OCI-LY7 (cell line): ENCODE measurements around the gene PRRG4. TPM values are rescaled to one million over a fixed set of nuclear protein-coding genes. Genes with fewer than 3 reads are reported as not detected.

Experiments
- BruUV-seq: library from RNA; stranded (reverse); fragments of 400-500 nt; replicated peaks from 2 replicates; lab custom pipeline; 2021; lab: Mats Ljungman, UMichigan
- CTCF ChIA-PET: fragments of 300-600 bp; sonication (Branson Sonifier 250); formaldehyde crosslinking; loops from one replicate; lab custom pipeline; 2022; ENCODE audit warnings: antibody characterized with exemption; ENCODE audit not compliant: unreplicated experiment; lab: Charles Lee
- POLR2A ChIA-PET: fragments of 300-600 bp; sonication (Branson Sonifier 250); formaldehyde crosslinking; loops from one replicate; lab custom pipeline; 2022; ENCODE audit warnings: antibody characterized with exemption; lab: Charles Lee
- DNase-seq: peaks from one replicate; pipeline ENCODE4 v3.0.0-alpha.2; 2015; ENCODE audit warnings: low spot score
- H2AFZ ChIP-seq: fragments of 200-600 bp; sonication (generic), shearing (Covaris generic); 2 replicates; pipeline ENCODE4 v1.6.1; 2014; ENCODE audit warnings: mild to moderate bottlenecking, antibody characterized with exemption, low read length, moderate library complexity
- H3K27ac ChIP-seq: fragments of 200-600 bp; sonication (generic); 2 replicates; pipeline ENCODE4 v1.5.1; 2014; ENCODE audit warnings: mixed run types, low read depth, mild to moderate bottlenecking, moderate library complexity, low read length, inconsistent platforms; ENCODE audit not compliant: poor library complexity, severe bottlenecking
- H3K36me3 ChIP-seq: fragments of 200-600 bp; sonication (generic); 2 replicates; pipeline ENCODE4 v1.6.1; 2014; ENCODE audit warnings: mild to moderate bottlenecking, antibody characterized with exemption, low read length, moderate library complexity, mixed read lengths; ENCODE audit not compliant: insufficient read depth
- H3K4me1 ChIP-seq: fragments of 200-600 bp; sonication (generic); 2 replicates; pipeline ENCODE4 v1.5.1; 2014; ENCODE audit warnings: mild to moderate bottlenecking, low read length; ENCODE audit not compliant: insufficient read depth, poor library complexity, severe bottlenecking
- H3K4me2 ChIP-seq: fragments of 200-600 bp; sonication (generic); 2 replicates; pipeline ENCODE4 v1.6.1; 2014; ENCODE audit warnings: mild to moderate bottlenecking, low read length
- H3K4me3 ChIP-seq: fragments of 200-600 bp; sonication (generic); 2 replicates; pipeline ENCODE4 v1.5.1; 2014; ENCODE audit warnings: mild to moderate bottlenecking, low read depth, low read length; ENCODE audit not compliant: poor library complexity, severe bottlenecking
- H3K79me2 ChIP-seq: fragments of 200-600 bp; sonication (generic); 2 replicates; pipeline ENCODE4 v1.6.1; 2016; ENCODE audit warnings: low read depth, mild to moderate bottlenecking, low read length, moderate library complexity, mixed read lengths; ENCODE audit not compliant: insufficient read depth
- H3K9me2 ChIP-seq: fragments of 200-600 bp; sonication (generic); 2 replicates; pipeline ENCODE4 v1.6.1; 2016; ENCODE audit warnings: mild to moderate bottlenecking, low read length, mixed read lengths; ENCODE audit not compliant: insufficient read depth
- H3K9me3 ChIP-seq: fragments of 200-600 bp; sonication (generic); 2 replicates; pipeline ENCODE4 v1.6.1; 2014; ENCODE audit warnings: mild to moderate bottlenecking, mixed run types, low read length, mixed read lengths
- H4K20me1 ChIP-seq: fragments of 200-600 bp; sonication (generic); 2 replicates; pipeline ENCODE4 v1.6.1; 2014; ENCODE audit warnings: mild to moderate bottlenecking, antibody characterized with exemption, low read length, moderate library complexity, mixed read lengths; ENCODE audit not compliant: insufficient read depth
- EZH2phosphoT487 ChIP-seq: fragments of 200-600 bp; sonication (generic); IDR thresholded peaks from 2 replicates; pipeline ENCODE4 v1.6.1; 2018; ENCODE audit warnings: low read depth, borderline replicate concordance, mild to moderate bottlenecking, mixed run types, antibody characterized with exemption, low read length, moderate library complexity, mixed read lengths
- intact Hi-C: fragments of 100-400 bp; cut with micrococcal nuclease; formaldehyde crosslinking; loops from one replicate; pipeline ENCODE4 v1.10.0; 2022; ENCODE audit not compliant: unreplicated experiment
- total RNA-seq, 2 experiments: library from RNA; depleted of rRNA in 1 of 2; stranded (reverse); fragments of >200 nt in 1 of 2; shearing (Covaris generic) in 1 of 2; gene quantifications; 2 replicates each; pipeline ENCODE4 v1.2.3, GENCODE V29; 2014 to 2022
- TF ChIP-seq, protein P1 (sequence below): fragments of 200-600 bp; sonication (generic); conservative IDR thresholded peaks from 2 replicates; pipeline ENCODE4 v1.5.1; 2014; ENCODE audit warnings: mild to moderate bottlenecking, antibody characterized with exemption, low read length, moderate library complexity, mixed read lengths

The PRRG4 gene
- total RNA-seq, 2 experiments from 2014 or later: not detected

DNA sequence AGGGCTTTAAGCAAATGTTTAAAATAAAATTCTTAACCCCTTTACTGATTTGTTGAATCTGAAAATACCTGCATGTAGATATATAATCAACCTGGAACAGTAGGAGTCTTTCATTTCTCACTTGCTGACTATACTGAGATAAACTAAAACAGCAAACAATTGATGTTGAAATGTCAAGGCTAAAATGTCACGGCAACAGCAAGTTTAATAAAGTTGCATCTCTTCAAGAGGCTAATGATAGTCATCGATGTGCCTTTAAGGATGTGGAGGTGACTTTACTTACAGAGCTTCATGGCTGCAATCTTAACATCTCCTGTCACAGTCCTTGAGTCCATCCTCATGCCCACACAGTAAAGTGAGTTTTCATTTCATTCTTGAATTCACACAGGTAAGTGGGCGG lies 3.6 kb upstream of the PRRG4 start:
- Histone ChIP-seq H3K4me3 (no peak overlapping the region), H3K36me3 (no peaks in the 10 kb centered on the region), H3K9me2 (no peaks in the 10 kb centered on the region), H3K4me2 (no peak overlapping the region), H3K79me2 (no peaks in the 10 kb centered on the region), H2AFZ (no peak overlapping the region), H3K4me1 (no peaks in the 10 kb centered on the region), H3K9me3 (no peaks in the 10 kb centered on the region), H3K27ac (no peak overlapping the region), H4K20me1 (no peaks in the 10 kb centered on the region)
- intact Hi-C loops: loop anchor here (5.0 kb wide), 1 partner anchor 41 kb away; no protein-coding TSS in a partner anchor
- ChIA-PET POLR2A (interaction anchor here (0.7 kb wide), 1 partner anchor 10 kb away, joined by 3 read pairs; no protein-coding TSS in a partner anchor), CTCF (no interaction called here)
- BruUV-seq: no TSS peak
- DNase-seq: no peak
- TF ChIP-seq, protein P1, sequence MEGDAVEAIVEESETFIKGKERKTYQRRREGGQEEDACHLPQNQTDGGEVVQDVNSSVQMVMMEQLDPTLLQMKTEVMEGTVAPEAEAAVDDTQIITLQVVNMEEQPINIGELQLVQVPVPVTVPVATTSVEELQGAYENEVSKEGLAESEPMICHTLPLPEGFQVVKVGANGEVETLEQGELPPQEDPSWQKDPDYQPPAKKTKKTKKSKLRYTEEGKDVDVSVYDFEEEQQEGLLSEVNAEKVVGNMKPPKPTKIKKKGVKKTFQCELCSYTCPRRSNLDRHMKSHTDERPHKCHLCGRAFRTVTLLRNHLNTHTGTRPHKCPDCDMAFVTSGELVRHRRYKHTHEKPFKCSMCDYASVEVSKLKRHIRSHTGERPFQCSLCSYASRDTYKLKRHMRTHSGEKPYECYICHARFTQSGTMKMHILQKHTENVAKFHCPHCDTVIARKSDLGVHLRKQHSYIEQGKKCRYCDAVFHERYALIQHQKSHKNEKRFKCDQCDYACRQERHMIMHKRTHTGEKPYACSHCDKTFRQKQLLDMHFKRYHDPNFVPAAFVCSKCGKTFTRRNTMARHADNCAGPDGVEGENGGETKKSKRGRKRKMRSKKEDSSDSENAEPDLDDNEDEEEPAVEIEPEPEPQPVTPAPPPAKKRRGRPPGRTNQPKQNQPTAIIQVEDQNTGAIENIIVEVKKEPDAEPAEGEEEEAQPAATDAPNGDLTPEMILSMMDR: no peak
- TF ChIP-seq EZH2phosphoT487: no peak

DNA sequence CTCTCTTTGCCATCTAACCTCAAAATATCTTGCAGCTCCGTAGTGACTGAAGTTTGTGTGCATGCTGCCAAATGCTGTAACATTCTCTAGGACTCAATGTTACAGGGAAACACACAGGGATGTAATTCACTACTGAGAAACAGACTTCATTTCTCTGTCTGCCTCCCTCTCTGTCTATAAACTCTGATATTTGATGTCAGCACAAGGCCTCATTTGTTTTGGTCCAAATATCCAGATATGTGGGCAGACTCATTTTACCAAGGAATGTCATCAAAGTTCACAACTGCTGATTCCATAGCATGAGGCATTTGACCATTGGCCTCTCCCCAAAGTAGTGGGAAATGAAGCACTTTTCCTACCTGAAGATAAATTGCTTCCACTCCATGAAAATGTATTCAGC lies 2.5 kb upstream of the PRRG4 start:
- POLR2A ChIA-PET: no interaction called here
- Histone ChIP-seq H3K4me1 (no peaks in the 10 kb centered on the region), H3K9me3 (no peaks in the 10 kb centered on the region), H4K20me1 (no peaks in the 10 kb centered on the region), H3K36me3 (no peaks in the 10 kb centered on the region), H2AFZ (no peak overlapping the region), H3K4me3 (no peak overlapping the region), H3K9me2 (no peaks in the 10 kb centered on the region), H3K4me2 (no peak overlapping the region), H3K79me2 (no peaks in the 10 kb centered on the region), H3K27ac (no peak overlapping the region)
- CTCF ChIA-PET: no interaction called here
- TF ChIP-seq, protein P1: no peak
- BruUV-seq: no TSS peak
- DNase-seq: no peak
- intact Hi-C loops: loop anchor here (5.0 kb wide), 1 partner anchor 40 kb away; no protein-coding TSS in a partner anchor

DNA sequence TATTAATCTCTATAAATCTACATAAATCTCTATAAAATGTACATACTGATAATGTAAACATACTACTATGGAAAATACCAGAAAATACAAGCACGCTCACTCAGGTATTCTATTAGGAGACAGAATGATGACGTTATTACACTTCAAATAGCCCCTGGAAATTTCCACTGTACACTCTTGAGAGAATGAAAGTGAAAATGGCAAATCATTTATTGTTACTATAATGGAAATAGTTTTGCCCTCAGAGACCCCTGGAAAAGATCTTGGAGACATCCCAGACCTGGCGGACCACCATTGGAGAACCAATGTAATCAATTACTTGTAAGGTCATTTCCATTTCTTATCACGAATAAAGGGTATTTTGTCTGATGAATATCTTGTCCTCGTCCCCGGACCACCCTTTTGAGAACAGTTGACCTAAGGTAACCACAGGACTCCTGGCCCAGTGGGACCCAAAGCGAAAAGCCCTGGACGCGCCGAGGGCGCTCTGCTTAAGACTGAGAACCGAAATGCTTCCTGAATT lies 509 bp upstream of the PRRG4 start:
- Histone ChIP-seq H3K27ac (no peak overlapping the region), H3K9me2 (no peaks in the 10 kb centered on the region), H3K4me1 (no peaks in the 10 kb centered on the region), H4K20me1 (no peaks in the 10 kb centered on the region), H2AFZ (peak overlapping the region; percentile 65; the same call in 1 of the 2 replicates), H3K9me3 (no peaks in the 10 kb centered on the region), H3K79me2 (no peaks in the 10 kb centered on the region), H3K4me3 (peak overlapping the region; percentile 56), H3K36me3 (no peaks in the 10 kb centered on the region), H3K4me2 (peak overlapping the region; percentile 60)
- TF ChIP-seq, protein P1: no peak
- TF ChIP-seq EZH2phosphoT487: no peak
- CTCF ChIA-PET: no interaction called here
- no TSS peak for BruUV-seq
- DNase-seq: no peak
- POLR2A ChIA-PET: interaction anchor here (0.8 kb wide), 1 partner anchor 12 kb away, joined by 6 read pairs; no protein-coding TSS in a partner anchor
- intact Hi-C loops: loop anchor here (5.0 kb wide), 1 partner anchor 38 kb away; no protein-coding TSS in a partner anchor
